Measurements from ENCODE around the gene TFEB.

Gene TFEB

DNA sequence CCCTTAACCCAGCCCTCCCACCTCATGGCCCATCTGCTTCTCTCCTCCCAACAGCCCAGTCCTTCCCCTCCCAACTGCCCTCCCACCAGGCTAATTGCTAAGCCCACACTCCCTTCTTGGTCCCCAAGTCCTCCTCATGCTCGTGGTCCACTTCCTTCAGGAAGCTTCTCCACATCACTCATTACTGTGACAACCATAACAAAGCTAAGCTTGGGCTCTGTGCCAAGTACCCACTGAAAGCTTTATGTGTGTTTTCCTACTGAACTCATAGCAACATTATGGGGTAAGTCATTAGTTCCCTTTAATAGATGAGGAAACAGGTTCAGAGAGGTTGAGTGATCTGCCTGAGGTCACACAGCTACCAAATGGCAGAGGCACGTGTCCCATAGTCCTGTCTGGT, 28.1 kb upstream of the TFEB start:
- peak; percentile 72 to 79 for DNase-seq

DNA sequence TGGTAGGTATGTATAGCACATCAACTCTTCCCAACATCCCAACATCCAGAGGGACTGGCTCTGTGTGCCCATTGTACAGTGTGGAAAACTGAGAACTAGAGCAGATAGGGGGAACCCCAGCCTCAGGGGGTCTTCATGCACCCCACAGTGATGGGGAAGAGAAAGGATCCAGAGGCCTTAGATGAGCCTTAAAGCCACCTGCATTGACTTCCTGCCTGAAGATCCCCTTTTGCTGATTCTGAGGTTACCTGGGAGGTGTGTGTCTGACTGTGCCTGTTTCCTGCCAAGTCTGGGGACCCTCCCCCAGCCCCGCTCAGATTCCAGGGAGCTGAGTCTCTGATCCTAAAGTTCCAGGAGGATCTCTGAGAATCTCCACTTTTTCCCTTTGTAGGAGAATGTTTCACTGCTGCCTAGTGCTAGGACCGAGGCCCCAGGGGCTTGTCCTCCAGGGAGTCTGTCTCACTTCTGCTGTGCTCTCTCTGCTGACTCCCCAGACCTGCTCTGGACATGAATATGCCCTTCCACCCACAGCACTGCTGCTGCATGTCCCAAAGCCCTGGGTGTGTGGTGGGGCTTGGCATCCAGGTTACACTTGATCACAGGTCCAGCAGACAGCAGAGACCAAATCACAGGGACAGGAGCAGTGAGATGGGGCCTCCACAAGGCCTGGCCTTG, 24.6 kb upstream of the TFEB start:
- no peak for DNase-seq

DNA sequence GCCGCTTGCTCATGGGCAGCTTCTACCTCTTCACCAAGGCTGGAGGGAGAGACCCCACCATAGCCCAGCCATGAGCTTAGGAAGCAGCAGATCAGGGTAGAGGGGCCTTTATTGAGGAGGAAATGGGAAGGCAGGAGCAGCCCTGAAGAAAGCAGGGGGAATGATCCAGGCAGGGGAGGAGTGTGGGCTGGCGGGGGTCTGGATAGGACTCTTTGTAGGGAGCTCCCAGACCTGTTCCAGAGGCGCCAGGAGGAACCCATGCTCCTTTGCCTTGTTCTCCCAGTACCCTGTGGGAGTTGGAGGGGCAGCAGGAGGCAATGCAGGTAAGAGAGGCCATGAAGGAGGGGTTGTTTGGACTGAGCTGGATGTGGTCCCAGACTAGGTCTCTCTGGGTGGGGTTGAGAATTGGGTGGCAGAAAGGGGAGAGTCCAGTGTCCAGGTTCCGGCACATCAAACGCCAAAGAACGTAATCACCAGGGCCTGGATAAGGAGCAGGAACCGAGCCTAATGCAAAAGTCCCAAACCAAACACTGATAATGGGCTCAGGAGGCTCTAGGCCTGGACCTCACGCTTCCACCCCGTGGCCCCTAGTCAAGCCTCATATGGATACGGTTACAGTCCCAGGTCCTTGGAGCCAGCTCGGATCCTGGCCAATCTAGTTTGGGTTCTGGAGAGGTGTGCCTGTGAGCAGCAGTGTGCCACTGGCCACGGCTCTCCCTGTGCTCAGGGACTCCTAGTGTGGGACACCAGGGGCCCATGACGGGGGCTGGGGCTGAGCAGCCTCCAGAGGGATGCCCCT, 23.9 kb upstream of the TFEB start:
- DNase-seq = no peak

DNA sequence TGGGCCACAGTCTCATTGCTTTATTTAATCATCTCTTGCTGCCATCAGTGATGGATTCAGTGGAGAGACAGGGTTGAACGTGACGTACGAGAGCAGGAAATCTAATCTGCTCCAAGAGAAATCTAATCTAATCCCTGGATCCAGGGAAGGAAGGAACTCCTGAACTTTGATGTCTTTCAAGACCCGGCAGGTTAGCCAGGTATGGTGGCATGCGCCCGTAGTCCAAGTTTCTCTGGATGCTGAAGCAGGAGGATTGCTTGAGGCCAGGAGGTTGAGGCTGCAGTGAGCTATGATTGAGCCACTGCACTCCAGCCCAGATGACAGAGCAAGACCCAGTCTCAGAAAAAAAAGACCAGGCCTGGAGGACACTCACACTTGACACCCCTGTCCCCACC, 23.2 kb upstream of the TFEB start:
- DNase-seq = no peak

DNA sequence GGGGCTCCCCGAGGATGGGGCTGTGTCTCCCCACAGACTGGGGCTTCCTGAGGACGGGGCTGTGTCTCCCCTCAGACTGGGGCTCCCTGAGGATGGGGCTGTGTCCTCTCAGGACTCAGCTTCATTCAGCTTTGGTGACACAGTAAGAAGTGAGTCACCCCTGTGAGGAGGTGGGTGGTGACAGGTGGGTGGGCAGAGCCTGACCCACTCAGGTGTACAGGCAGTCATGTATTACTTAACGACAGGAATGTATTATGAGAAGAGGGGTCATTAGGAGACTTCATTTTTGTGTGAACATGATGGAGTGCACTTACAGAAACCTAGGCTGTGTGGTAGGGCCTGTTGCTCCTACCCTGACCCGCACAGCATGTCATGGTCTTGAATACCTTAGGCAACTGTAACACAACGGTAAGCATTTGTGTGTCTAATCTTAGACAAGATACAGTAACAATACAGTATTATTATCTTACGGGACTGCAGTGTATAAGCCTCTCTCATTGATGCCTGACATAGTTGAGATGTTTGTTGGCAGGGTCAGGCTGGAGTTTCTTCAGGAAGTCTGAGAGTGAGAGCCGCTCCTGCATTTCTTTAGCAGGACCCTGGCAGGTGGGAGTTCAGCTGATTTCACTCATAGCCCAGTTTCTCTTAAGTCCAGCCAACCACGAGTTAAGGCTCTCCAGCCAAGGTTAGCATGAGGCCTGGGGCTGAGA, 22.7 kb upstream of the TFEB start:
- DNase-seq = no peak

DNA sequence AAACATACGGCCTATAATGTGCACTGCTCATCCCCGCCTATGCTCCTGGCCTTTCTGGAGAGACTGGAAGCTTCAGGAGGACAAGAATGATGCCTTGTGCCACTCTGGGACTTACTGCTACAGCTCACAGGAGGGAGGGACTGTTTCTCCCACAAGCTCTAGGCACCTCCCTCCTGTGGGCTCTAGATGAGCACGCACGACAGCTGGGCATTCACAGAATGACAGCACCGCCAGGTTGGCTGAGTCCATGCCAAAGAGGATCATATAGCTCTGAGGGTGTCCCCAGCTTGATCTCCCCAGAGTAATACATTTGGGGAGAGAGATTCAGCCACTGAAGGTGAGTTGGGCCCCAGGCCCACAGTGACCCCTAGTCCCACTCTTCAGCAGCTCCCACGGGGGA, 21.9 kb upstream of the TFEB start:
- DNase-seq = no peak

DNA sequence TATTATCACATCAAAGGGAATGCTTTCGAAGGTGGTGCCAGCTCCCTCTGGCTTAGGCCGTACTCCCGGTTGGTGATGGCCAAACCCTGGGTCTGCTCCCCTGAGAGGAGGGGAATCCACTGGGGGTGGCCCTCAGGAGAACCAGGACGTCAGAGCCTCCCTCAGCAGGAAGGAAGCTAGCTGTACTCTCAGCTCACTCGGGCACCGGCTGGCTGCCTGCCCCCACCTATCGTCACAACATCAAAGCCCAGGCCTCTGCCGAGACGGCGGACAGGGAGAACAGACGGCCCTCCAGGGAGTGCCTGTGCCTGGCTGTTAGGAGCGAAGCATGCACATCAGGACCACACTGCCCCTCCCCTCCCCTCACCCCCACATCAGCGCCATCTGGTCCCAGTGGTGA, 20.9 kb upstream of the TFEB start:
- no peak for DNase-seq

DNA sequence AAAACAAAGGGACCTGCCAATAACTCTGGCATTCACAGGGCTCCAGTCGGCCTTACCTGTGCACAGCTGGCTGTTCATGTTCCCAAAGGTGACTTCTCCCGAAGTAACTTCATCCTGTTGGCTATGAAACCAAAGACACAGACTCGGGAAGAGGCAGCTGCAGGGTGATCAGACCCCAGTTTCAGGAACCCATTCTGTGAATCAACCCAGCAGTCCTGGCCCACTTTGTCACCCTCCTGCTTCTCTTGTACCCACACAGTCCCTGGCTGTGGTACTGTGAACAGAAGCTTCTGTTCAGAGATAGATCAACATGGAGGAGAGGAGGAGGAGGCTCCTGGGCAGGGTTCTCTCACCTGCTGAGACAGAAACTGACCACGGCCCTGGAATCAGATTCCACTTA, 20.5 kb upstream of the TFEB start:
- no peak for DNase-seq

DNA sequence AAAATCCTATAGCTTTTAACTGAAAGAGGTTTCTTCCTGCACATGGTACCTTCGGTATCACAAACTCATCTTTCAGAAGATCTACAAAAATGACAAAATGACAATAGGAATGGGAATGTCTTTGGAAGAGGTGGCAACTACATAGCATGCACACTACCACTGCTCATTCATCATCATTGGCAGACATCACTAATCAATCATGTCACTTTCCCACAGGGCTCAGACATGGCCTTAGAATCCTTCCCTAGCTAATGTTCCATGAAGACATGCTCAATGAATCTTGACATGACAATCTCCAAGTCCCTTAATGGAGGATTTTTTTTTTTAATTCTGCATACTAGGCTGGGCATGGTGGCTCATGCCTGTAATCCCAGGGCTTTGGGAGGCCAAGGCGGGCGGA, 15.0 kb upstream of the TFEB start:
- DNase-seq = no peak

DNA sequence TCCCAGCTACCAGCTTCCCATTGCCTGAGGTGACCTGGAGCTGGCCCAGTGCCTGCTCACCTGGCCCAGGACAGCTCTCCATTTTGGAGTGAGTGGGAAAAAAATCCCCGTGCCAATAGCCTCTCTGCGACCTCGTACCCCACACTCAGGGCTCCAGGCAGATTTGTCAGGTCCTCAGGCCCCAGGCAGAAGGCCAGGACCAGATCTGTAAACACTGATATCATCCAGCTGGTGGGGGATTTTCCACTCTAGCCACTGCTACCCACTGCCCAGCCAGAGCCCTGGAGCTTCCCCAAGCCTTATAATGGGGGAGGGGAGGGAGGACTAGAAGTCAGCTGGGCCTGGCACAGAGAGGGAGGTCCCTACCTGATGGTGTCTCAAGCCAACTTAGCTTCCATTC, 13.1 kb upstream of the TFEB start:
- DNase-seq = no peak

DNA sequence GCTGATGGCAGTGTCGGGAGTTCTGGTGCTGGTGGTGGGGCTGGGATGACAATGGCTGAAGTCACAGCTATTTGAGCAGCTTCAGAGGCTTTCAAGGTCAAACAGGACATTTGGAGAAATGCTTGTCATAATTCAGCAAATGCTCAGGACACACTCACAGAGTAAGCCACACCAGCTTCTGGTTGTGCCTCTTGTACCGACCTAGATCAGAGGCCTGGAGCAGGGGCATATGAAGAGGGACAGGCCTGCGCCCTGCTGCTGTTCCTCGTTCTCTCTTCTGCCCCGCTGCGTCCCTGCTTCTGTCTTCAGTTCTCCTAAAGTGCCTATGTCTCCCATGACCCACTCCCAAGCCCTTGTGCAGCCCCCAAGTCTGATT, 12.7 kb upstream of the TFEB start:
- DNase-seq = no peak

DNA sequence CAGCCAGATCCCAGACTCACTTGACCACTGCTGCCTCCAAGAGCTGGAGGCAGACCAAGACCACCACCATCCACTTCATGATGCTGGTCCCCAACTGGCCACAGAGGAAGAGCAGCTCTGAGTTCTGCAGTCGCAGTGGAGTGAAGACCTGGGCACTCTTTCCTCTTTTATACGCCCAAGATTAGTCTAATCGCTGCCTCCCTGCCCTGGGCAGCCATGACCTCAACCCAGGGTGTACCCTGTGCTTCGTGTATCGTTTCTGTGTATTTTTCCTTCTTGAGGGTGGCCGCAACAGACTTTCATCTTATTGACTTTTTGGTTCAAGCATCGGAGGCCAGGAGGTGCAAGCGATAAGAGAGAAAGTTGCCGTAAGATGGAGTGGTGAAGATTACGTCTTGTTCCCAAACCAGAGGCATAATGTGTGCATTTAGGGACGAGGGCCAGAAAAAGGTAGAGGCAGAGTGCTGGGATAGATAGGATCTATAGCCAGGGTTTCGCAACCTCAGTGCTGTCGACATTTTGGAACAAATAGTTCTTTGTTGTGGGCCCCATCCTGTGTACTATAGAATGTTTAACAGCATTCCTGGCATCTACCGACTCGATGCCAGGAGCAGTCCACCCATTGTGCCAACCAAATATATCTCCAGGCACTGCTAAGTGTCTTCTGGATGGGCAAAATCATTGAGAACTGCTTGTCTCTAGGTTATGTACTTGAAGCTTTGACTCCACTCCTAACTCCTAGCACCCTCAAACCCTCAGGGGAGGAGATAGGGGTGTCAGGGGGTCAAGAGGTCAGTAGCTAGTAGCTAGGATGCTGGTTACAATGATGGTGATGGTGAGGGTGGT, 12.1 kb upstream of the TFEB start, which contains the start of gene PGC:
Gene PGC, minus strand, starts transcription at position 142 of the 846 bp plus-strand sequence. Its CDS starts 63 bp downstream, at position 79.
- DNase-seq = no peak

DNA sequence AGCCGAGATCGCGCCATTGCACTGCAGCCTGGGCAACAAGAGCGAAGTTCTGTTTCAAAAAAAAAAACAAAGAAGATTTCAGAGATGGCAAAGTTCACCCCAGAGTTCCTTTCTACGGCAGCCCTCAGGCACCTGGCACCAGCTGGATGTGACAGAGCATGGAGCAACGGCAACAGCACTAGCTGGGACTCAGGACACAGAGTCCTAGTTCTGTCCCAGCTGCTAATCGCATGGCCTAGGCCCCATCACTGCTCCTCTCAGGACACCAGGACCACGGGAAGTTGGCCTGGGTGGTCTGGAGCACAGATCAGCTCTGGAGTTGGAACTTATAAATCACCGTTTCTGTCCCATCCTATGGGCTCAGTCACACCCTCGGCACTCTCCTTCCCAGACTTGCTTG, 10.7 kb upstream of the TFEB start:
- no peak for DNase-seq

DNA sequence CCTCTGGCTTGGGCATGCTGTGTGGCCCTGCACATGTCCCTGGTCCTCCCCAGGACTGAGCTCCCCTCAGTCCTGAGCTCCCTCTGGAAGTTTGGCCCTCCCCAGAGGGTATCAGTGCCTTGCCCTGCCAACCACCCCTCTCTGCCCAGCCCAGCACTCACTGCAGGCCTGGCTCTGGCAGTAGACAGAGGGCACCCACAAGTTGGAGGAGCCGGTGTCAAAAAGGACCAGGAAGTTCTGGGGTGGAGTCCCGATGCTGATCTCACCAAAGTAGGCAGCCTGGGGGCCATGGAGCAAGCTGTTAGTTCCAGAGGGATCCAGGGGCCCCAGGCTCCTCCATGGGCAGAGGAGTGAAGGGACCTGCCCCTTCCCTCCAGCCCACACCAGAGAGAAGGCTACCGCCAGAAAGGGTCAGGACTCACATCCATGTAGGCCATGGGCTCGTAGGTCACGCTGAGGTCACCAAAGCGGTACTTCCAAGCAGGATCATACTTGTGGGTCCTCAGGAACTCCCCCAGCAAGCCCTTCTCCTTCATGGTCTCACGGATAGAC, 8.9 kb upstream of the TFEB start:
- DNase-seq = no peak

DNA sequence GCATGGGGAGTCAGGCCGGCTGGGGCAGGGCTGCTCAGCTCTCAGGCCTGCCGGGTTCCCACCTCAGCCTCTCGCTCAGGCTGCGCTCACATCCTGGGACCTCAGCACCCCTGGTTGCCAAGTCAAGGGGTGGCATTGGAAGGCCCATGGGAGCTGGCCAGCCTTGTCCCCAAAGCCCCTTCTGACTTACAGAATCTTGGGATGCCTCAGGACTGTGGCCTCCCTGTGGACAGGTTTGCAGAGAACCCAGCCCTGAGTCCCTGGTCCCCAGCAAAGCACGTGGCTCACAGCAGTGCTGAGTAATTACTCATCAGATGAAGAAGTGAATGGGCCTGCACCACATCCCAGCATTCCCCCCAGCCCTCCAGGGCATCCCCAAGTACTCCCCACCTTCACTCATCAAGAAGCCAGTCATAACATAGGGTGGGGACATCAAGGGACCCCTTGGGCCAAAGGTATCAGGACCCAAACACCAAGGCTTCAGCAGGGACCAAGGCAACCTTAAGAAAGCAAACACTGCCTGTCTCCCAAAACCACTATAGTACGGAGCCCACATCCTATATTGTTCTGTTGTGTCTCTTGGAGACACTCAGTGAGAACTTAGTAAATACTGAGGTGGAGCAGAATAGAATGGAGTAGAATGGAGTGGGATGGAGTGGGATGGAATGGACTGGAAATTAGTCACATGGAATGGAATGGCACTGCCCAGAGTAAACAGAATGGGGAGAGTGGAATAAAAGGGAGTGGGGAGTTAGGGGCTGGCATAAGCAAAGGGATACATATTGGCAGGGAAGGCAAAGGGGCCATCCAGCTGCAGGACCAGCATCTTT, 8.2 kb upstream of the TFEB start:
- no peak for DNase-seq

DNA sequence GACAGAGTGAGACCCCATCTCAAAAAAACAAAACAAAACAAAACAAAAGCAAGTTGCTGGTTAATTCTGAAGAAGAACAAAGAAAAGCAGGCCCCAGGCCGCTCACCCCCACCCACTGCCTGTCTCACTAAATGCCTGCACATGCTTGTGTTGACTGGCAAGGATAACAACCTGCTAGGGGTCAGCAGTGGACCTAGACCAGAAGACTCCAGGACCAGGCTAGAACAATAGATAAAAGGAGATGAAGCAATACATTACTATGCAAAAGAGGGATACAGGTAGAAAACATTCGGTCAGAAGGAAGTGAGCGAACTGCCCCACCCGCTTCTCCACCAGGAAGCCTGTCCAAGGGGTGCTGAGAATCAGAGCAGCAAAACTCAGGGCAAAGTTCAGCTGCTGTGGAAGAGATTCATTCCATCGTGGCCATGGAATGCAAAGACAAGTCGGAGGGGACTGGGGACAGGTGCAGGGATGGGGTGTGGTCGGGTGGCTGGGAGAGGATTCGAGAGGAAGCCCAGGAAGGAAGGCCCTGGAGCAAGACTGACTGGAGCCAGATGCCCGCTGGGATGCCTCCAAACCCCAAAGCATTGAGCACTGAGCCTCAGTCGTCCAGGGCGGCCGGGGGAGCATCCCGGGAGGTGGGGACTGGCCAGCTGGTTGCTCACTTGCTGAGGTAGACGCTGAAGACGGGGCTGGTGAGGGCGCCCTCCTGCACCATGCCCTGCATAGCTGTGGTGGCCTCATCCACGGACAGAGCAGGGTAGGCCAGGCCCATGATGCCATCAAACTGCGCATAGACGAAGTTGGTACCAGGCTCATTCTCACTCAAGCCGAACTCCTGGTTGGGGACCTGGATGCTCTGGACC, 6.5 kb upstream of the TFEB start:
- no peak for DNase-seq

DNA sequence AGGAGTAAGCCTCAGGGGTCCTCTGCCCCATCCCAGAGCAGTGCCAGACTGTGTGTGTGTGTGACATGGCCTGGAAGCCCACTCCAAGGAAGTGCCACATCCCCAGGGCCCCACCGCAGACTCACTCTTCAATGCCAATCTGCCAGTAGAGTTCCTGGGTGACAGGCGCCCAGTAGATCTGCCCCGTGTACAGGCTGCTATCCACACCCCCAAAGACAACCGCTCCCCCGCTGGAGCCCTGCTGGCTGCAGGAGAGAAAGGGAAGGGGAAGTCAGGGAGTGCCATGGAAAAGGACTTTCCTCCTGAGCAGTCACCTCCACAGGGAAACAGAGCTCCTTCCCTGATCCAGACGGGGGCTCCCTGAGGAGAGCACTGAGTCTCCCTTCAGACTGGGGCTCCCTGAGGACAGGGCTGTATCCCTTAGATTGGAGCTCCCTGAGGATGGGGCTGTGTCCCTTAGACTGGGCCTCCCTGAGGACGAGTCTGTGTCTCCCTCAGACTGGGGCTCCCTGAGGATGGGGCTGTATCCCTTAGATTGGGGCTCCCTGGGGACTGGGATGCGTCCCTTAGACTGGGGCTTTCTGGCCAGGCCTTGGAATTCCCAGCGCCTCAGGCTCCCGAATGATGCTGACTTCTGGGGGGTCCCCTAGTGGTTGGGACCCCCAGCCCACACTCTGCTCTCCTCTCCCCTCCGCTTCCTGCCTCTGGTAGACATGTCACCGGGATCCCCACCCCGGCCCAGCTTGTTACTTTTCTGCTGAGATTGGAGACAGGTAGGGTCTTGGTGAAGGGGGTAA, 5.2 kb upstream of the TFEB start:
- no peak for DNase-seq

DNA sequence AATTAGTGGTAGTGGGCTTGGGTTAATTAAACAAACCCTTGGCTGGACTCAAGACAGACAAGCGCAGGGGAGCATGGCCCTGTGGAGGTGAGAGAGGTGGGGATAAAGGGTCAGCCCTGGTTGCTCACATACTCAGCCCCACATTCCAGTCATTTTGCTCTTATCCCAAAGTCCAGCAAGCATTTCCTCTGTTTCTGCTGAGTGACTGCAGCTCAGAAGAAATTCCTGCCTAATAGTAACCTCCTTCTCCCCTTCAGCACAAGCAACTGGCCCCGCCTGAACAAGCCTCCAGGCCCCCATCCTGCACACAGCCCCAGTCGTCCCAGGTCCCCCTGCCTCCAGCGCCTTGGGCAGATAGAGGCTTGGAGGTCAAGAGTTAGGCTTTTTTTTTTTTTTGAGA, 3.6 kb upstream of the TFEB start:
- DNase-seq = no peak

DNA sequence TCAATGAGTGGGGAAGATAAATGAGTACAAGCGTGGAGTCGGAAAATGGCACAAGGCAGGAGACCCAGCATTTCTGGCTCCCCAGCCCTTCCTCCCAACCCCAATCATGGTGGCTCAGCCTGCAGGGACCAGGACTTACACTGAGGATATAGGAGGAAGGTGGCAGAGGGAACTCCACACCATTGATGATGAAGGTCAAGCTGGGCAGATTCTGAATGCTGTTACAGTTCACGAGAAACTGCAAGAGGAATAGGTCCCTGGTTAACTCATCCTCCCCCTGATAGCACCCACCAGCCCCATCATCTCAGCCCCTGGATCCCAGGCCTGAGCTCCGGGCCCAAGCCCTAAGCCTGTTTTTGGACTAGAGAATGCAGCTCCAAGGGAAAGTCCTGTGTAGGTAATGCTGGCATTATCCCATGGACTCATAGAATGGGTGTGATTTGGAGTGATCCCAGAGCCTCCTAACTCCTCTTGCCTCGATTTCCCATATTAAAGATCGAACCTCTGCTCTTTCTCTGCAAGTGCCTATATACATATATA, 2.3 kb upstream of the TFEB start:
- no peak for DNase-seq
